ENCODE data around the gene RARS2. TPM values are rescaled to one million over a fixed set of nuclear protein-coding genes. Genes with fewer than 3 reads are reported as not detected.

Gene RARS2
- total RNA-seq, 1 donor from 2014 or later: 48.3 TPM

DNA sequence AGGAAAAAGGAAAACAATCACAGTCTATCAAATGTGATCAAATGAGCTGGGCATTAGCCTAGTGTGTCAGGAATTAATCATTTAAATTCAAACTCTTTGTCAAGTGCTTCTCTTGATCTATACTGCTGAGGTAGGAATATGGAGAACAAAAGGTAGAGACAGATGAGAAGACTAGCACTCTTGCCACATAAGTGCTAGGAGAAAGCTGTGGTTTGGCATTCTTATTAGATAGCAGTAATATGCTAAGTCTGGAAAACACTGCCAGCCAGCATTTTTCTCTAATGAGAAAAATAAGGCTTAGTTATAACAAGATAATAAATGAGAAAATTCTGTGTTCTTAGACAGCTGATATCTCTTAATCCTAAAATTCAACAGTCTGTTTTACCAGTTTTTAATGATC lies 39.1 kb upstream of the RARS2 start:
- Mint-ChIP-seq H3K27me3 (ENCODE audit: low read depth, unreplicated experiment) (no peaks in the 10 kb centered on the region), H3K36me3 (ENCODE audit: low read depth, unreplicated experiment) (peaks cover 5% of the 10 kb centered on the region), H3K27ac (ENCODE audit: unreplicated experiment) (no peak overlapping the region), H3K4me1 (ENCODE audit: low read depth, unreplicated experiment) (peaks cover 6% of the 10 kb centered on the region), H3K9me3 (ENCODE audit: unreplicated experiment) (no peaks in the 10 kb centered on the region), H3K4me3 (ENCODE audit: unreplicated experiment) (no peak overlapping the region)
- Histone ChIP-seq H3K4me1 (ENCODE audit: insufficient read depth, low read length) (no peaks in the 10 kb centered on the region), H3K27ac (ENCODE audit: low read depth, low read length) (no peak overlapping the region), H3K36me3 (ENCODE audit: insufficient read depth, low read length) (peaks cover 7% of the 10 kb centered on the region), H2AFZ (ENCODE audit: low read depth, low read length) (no peak overlapping the region), H3K9ac (ENCODE audit: low read length) (no peak overlapping the region), H3K4me2 (ENCODE audit: low read length) (no peak overlapping the region), H3K9me3 (ENCODE audit: insufficient read depth, low read depth, low read length) (no peaks in the 10 kb centered on the region), H3K4me3 (ENCODE audit: insufficient read depth, low read depth, low read length) (no peak overlapping the region), H3K79me2 (ENCODE audit: insufficient read depth, low read length) (no peaks in the 10 kb centered on the region), H3K27me3 (ENCODE audit: insufficient read depth, low read length) (no peaks in the 10 kb centered on the region), H4K20me1 (ENCODE audit: insufficient read depth, low read length) (no peaks in the 10 kb centered on the region)
- DNase-seq (ENCODE audit: low read depth) (peak; percentile 70), FAIRE-seq (peak; percentile 34)
- no peak for TF ChIP-seq EZH2 (IDR thresholded peaks at IDR 0.05; ENCODE audit: insufficient read depth, low read length)
- TF ChIP-seq, protein P1, sequence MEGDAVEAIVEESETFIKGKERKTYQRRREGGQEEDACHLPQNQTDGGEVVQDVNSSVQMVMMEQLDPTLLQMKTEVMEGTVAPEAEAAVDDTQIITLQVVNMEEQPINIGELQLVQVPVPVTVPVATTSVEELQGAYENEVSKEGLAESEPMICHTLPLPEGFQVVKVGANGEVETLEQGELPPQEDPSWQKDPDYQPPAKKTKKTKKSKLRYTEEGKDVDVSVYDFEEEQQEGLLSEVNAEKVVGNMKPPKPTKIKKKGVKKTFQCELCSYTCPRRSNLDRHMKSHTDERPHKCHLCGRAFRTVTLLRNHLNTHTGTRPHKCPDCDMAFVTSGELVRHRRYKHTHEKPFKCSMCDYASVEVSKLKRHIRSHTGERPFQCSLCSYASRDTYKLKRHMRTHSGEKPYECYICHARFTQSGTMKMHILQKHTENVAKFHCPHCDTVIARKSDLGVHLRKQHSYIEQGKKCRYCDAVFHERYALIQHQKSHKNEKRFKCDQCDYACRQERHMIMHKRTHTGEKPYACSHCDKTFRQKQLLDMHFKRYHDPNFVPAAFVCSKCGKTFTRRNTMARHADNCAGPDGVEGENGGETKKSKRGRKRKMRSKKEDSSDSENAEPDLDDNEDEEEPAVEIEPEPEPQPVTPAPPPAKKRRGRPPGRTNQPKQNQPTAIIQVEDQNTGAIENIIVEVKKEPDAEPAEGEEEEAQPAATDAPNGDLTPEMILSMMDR (IDR thresholded peaks at IDR 0.05; ENCODE audit: insufficient read depth, low read depth, low read length): no peak

DNA sequence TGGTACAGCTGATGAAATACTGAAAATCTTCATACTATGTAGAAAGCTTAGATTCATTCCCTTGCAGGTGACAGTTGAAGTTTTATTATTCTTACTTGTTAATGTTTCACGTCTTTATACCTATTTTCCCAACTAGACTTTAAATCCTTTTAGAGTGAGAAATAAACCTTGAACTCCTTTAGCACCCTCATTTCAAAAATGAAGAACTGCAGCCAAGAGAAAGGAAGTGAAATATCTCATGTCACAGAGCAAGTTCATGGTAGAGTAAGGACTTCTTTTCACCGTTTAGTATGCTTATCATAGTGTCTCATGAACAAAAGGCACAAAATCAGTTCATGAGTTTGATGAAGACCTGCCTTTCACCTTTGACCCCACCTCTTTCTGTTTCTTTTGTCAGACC lies 38.6 kb upstream of the RARS2 start:
- Histone ChIP-seq H3K27ac (ENCODE audit: low read depth, low read length) (no peak overlapping the region), H3K4me3 (ENCODE audit: insufficient read depth, low read depth, low read length) (no peak overlapping the region), H3K9me3 (ENCODE audit: insufficient read depth, low read depth, low read length) (no peaks in the 10 kb centered on the region), H3K4me2 (ENCODE audit: low read length) (no peak overlapping the region), H3K79me2 (ENCODE audit: insufficient read depth, low read length) (no peaks in the 10 kb centered on the region), H4K20me1 (ENCODE audit: insufficient read depth, low read length) (no peaks in the 10 kb centered on the region), H2AFZ (ENCODE audit: low read depth, low read length) (no peak overlapping the region), H3K27me3 (ENCODE audit: insufficient read depth, low read length) (no peaks in the 10 kb centered on the region), H3K4me1 (ENCODE audit: insufficient read depth, low read length) (no peaks in the 10 kb centered on the region), H3K36me3 (ENCODE audit: insufficient read depth, low read length) (peaks cover 7% of the 10 kb centered on the region), H3K9ac (ENCODE audit: low read length) (no peak overlapping the region)
- TF ChIP-seq, protein P1 (IDR thresholded peaks at IDR 0.05; ENCODE audit: insufficient read depth, low read depth, low read length): no peak
- no peak for TF ChIP-seq EZH2 (IDR thresholded peaks at IDR 0.05; ENCODE audit: insufficient read depth, low read length)
- peaks cover 5% of the 10 kb centered on the region for H3K36me3 Mint-ChIP-seq (ENCODE audit: low read depth, unreplicated experiment)
- DNase-seq (ENCODE audit: low read depth) (no peak), FAIRE-seq (no peak)
- H3K4me3 Mint-ChIP-seq (ENCODE audit: unreplicated experiment): no peak overlapping the region
- H3K27me3 Mint-ChIP-seq (ENCODE audit: low read depth, unreplicated experiment): no peaks in the 10 kb centered on the region
- H3K9me3 Mint-ChIP-seq (ENCODE audit: unreplicated experiment): no peaks in the 10 kb centered on the region
- H3K27ac Mint-ChIP-seq (ENCODE audit: unreplicated experiment): no peak overlapping the region
- peaks cover 6% of the 10 kb centered on the region for H3K4me1 Mint-ChIP-seq (ENCODE audit: low read depth, unreplicated experiment)

DNA sequence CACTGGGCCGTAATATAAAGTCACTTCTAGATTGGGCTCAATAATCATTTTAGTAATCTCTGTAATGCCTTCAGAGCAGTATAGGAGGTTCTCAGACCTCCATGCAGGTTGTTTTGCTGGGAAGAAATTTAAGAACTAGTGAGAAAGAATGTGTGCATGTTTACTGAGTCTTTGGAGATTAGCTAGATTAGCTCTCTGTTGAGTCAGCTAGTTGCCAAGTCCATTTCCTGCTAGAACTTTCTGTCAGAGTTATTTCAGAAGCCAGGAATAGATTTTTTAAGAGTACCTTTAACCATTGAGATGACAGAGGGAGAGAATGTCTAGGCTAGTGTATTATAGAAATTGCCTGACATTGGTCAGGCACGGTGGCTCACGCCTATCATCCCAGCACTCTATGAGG lies 33.5 kb upstream of the RARS2 start:
- TF ChIP-seq, protein P1 (IDR thresholded peaks at IDR 0.05; ENCODE audit: insufficient read depth, low read depth, low read length): no peak
- no peak for TF ChIP-seq EZH2 (IDR thresholded peaks at IDR 0.05; ENCODE audit: insufficient read depth, low read length)
- Mint-ChIP-seq H3K9me3 (ENCODE audit: unreplicated experiment) (no peaks in the 10 kb centered on the region), H3K27me3 (ENCODE audit: low read depth, unreplicated experiment) (no peaks in the 10 kb centered on the region), H3K36me3 (ENCODE audit: low read depth, unreplicated experiment) (peaks cover 8% of the 10 kb centered on the region), H3K4me1 (ENCODE audit: low read depth, unreplicated experiment) (peaks cover 10% of the 10 kb centered on the region), H3K4me3 (ENCODE audit: unreplicated experiment) (no peak overlapping the region), H3K27ac (ENCODE audit: unreplicated experiment) (peak overlapping the region; percentile 41)
- DNase-seq (ENCODE audit: low read depth) (peak; percentile 55), FAIRE-seq (no peak)
- H3K36me3 ChIP-seq (ENCODE audit: insufficient read depth, low read length): no peaks in the 10 kb centered on the region
- H3K4me1 ChIP-seq (ENCODE audit: insufficient read depth, low read length): no peaks in the 10 kb centered on the region
- H3K4me3 ChIP-seq (ENCODE audit: insufficient read depth, low read depth, low read length): no peak overlapping the region
- H4K20me1 ChIP-seq (ENCODE audit: insufficient read depth, low read length): no peaks in the 10 kb centered on the region
- H3K9ac ChIP-seq (ENCODE audit: low read length): no peak overlapping the region
- H3K9me3 ChIP-seq (ENCODE audit: insufficient read depth, low read depth, low read length): no peaks in the 10 kb centered on the region
- no peak overlapping the region for H3K4me2 ChIP-seq (ENCODE audit: low read length)
- H3K27ac ChIP-seq (ENCODE audit: low read depth, low read length): no peak overlapping the region
- H3K79me2 ChIP-seq (ENCODE audit: insufficient read depth, low read length): no peaks in the 10 kb centered on the region
- H2AFZ ChIP-seq (ENCODE audit: low read depth, low read length): no peak overlapping the region
- H3K27me3 ChIP-seq (ENCODE audit: insufficient read depth, low read length): no peaks in the 10 kb centered on the region
